IMR-90 (cell line): ENCODE data around the gene SLC39A11.

Experiments
- BHLHE40 ChIP-seq: fragments of 150-350 bp; IDR thresholded peaks from 2 replicates; pipeline ENCODE4 v1.6.1; 2016; ENCODE audit warnings: mild to moderate bottlenecking, low read depth, low read length
- CEBPB ChIP-seq: IDR thresholded peaks from 2 replicates; pipeline ENCODE4 v1.6.1; 2012; ENCODE audit warnings: low read depth, low read length, improper control_type of control experiment
- CHD1 ChIP-seq: IDR thresholded peaks from 2 replicates; pipeline ENCODE4 v1.6.1; 2012; ENCODE audit warnings: low read depth, low read length, improper control_type of control experiment
- FOS ChIP-seq: fragments of 150-350 bp; IDR thresholded peaks from 2 replicates; pipeline ENCODE4 v1.6.1; 2016; ENCODE audit warnings: low read depth, low read length
- MXI1 ChIP-seq: IDR thresholded peaks from 2 replicates; pipeline ENCODE4 v1.6.1; 2012; ENCODE audit warnings: low read depth, mild to moderate bottlenecking, low read length, moderate library complexity, borderline replicate concordance
- POLR2A ChIP-seq: IDR thresholded peaks from 2 replicates; pipeline ENCODE4 v1.6.1; 2012; ENCODE audit warnings: mild to moderate bottlenecking, low read depth, low read length
- RAD21 ChIP-seq: IDR thresholded peaks from 2 replicates; pipeline ENCODE4 v1.6.1; 2012; ENCODE audit warnings: low read length, improper control_type of control experiment
- RCOR1 ChIP-seq: IDR thresholded peaks from 2 replicates; pipeline ENCODE4 v1.6.1; 2012; ENCODE audit warnings: mild to moderate bottlenecking, low read length, improper control_type of control experiment; ENCODE audit not compliant: insufficient replicate concordance
- RFX5 ChIP-seq: IDR thresholded peaks from 2 replicates; pipeline ENCODE4 v1.8.0; 2012; ENCODE audit warnings: low read depth, mild to moderate bottlenecking, low read length, moderate library complexity
- SMC3 ChIP-seq: fragments of 150-350 bp; IDR thresholded peaks from 2 replicates; pipeline ENCODE4 v1.6.1; 2016; ENCODE audit warnings: low read depth, mild to moderate bottlenecking, antibody characterized with exemption, low read length, moderate library complexity
- TF ChIP-seq, protein P1 (sequence below): conservative IDR thresholded peaks from 2 replicates; pipeline ENCODE4 v1.5.1; 2012; ENCODE audit warnings: mild to moderate bottlenecking, low read depth, low read length, improper control_type of control experiment
- TF ChIP-seq, protein P2 (sequence below): fragments of 150-350 bp; IDR thresholded peaks from 2 replicates; pipeline ENCODE4 v1.6.1; 2016; ENCODE audit warnings: low read depth, mild to moderate bottlenecking, low read length, moderate library complexity, borderline replicate concordance

DNA sequence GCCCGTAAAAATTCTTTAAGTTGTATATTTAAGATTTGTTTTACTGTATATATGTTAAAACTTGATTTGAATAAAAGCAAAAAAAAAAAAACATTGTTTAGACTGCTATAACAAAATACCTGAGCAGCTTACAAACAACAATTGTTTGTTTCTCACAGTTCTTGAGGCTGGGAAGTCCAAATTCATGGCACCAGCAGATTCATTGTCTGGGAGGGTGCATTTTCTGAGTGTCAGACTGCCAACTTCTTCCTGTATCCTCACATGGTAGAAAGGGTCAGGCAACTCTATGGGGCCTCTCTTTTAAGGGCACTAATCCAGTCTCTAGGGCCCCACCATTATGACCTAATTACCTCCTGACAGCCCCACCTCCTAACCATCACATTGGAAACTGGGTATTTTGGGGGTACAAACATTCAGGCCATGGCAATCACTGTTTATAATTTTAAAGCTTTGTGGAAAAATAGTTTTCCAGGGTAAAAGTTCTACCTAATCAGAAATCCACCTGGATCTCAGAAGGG is 281.4 kb downstream of the SLC39A11 start:
- TF ChIP-seq, protein P1, sequence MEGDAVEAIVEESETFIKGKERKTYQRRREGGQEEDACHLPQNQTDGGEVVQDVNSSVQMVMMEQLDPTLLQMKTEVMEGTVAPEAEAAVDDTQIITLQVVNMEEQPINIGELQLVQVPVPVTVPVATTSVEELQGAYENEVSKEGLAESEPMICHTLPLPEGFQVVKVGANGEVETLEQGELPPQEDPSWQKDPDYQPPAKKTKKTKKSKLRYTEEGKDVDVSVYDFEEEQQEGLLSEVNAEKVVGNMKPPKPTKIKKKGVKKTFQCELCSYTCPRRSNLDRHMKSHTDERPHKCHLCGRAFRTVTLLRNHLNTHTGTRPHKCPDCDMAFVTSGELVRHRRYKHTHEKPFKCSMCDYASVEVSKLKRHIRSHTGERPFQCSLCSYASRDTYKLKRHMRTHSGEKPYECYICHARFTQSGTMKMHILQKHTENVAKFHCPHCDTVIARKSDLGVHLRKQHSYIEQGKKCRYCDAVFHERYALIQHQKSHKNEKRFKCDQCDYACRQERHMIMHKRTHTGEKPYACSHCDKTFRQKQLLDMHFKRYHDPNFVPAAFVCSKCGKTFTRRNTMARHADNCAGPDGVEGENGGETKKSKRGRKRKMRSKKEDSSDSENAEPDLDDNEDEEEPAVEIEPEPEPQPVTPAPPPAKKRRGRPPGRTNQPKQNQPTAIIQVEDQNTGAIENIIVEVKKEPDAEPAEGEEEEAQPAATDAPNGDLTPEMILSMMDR, result no peak
- no peak for TF ChIP-seq POLR2A
- TF ChIP-seq RCOR1, result no peak
- no peak for TF ChIP-seq MXI1
- no peak for TF ChIP-seq CHD1
- TF ChIP-seq BHLHE40, result no peak
- TF ChIP-seq CEBPB, result no peak
- no peak for TF ChIP-seq RFX5
- TF ChIP-seq RAD21, result no peak
- TF ChIP-seq FOS, result no peak
- no peak for TF ChIP-seq SMC3
- TF ChIP-seq, protein P2, sequence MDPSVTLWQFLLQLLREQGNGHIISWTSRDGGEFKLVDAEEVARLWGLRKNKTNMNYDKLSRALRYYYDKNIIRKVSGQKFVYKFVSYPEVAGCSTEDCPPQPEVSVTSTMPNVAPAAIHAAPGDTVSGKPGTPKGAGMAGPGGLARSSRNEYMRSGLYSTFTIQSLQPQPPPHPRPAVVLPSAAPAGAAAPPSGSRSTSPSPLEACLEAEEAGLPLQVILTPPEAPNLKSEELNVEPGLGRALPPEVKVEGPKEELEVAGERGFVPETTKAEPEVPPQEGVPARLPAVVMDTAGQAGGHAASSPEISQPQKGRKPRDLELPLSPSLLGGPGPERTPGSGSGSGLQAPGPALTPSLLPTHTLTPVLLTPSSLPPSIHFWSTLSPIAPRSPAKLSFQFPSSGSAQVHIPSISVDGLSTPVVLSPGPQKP, result no peak
